GM12801 (cell line): ENCODE measurements around the gene ARHGAP19.

Source experiments
- TF ChIP-seq, protein P1 (sequence below): IDR thresholded peaks from one replicate; pipeline ENCODE4 v1.5.1; 2011; ENCODE audit warnings: control low read depth; ENCODE audit not compliant: insufficient read length; ENCODE audit errors: extremely low read depth

Gene ARHGAP19

DNA sequence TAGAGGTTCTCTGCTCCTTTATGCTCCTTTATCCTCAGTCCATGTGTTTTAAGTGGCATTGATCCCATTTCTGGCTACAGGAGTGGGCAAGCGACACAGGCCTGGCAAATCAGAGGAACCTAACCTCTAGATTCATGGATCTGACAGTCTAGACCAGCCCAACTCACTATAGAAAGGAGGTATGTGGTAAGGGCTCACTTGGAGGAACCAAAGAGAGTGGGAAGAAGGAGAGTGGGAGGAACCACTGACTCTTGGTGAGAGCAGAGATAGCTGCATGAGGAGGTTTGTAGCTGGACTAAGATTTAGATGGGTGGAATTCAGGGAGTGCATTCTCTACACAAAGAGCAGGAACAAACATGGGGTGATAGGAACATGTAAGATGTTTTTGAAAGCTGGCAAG lies 15.0 kb upstream of the ARHGAP19 start:
- TF ChIP-seq, protein P1, sequence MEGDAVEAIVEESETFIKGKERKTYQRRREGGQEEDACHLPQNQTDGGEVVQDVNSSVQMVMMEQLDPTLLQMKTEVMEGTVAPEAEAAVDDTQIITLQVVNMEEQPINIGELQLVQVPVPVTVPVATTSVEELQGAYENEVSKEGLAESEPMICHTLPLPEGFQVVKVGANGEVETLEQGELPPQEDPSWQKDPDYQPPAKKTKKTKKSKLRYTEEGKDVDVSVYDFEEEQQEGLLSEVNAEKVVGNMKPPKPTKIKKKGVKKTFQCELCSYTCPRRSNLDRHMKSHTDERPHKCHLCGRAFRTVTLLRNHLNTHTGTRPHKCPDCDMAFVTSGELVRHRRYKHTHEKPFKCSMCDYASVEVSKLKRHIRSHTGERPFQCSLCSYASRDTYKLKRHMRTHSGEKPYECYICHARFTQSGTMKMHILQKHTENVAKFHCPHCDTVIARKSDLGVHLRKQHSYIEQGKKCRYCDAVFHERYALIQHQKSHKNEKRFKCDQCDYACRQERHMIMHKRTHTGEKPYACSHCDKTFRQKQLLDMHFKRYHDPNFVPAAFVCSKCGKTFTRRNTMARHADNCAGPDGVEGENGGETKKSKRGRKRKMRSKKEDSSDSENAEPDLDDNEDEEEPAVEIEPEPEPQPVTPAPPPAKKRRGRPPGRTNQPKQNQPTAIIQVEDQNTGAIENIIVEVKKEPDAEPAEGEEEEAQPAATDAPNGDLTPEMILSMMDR, result no peak

DNA sequence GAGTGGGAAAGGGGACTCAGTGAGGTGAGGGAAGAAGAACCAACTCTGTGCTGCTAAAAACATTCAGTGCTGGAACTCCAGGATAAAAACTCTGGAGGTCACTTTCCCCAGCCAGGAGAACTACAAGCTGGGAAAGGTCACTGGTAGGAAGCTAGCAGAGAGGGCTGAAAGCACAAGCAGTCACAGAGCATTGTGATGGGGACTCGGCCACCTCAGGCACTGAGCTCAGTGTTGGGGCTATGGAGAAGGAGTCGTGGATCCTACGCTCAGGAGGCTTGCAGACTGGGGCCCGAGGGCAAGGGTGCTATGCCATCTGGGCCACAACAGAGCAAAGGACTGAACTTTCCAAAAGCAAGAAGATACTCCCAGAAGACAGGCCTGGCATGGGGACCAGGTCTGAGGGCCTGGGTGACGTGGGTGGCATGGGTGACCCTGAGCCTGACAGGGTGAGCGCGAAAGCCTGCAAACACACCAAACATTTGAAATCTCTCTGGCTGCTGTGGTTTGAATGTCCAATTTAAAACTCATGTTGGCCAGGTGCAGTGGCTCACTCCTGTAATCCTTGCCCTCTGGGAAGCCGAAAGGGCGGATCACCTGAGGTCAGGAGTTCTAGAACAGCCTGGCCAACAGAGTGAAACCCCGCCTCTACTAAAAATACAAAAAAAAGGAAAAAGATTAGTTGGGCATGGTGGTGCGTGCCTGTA lies 9.8 kb upstream of the ARHGAP19 start:
- TF ChIP-seq, protein P1, result no peak

DNA sequence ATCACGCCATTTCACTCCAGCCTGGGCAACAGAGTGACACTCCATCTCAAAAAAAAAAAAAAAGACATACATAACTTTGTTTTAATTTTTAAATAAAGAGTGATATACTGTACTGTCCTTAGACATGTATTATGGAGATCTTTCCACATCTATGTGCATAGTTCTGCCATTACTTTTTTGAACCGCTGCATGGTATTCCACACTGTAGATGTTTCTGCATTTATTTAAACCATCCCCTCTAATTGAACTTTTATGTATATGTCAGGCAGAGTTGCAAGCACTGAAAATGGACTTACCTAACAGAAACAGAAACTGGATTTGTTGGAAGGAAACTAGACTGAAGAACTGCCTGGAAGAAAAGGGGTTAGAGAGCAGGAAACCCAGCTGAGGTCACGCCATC lies 8.5 kb upstream of the ARHGAP19 start:
- TF ChIP-seq, protein P1, result no peak

DNA sequence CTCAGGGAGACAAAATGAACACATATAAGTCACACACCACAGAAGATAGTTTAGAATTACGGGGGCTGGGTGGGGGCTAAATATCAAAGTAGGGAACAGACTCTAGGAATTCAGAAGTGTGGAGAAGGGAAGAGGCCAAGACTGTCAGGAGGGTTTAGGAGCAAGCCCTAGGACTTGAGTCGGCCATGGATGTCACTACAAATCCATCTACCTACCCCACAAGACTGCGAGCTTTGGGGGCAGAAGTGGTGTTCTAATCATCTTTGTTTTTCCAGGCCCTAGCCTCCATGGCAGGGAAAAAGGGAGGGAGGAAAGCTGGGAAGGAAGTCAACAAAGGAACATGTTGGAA lies 5.8 kb upstream of the ARHGAP19 start:
- TF ChIP-seq, protein P1, result no peak

DNA sequence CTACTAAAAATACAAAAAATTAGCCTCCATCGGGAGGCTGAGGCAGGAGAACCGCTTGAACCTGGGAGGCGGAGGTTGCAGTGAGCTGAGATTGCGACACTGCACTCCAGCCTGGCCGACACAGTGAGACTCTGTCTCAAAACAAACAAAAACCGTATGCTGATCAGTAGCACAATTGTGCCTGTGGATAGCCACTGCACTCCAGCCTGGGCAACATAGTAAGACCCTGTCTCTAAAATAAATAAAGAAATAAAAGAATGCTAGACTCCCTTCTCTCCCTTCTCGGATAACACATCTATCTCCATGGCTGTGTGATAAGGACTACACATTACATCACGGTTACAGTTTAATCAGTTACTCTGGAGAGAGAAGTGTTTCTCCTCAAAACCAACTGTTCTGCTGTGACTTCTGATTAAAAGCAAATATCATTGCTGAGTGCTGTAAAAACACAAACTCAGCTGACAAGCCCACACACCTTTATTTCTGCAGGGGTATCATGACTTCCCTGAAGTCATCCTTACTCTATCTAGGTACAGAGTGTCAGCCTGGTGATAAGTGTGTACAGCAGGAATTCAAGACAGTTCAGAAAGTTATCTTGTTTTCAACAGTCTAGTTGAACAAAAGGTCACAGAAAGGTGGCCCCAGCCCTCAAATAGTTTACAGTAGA lies 5.3 kb upstream of the ARHGAP19 start:
- TF ChIP-seq, protein P1, result no peak

DNA sequence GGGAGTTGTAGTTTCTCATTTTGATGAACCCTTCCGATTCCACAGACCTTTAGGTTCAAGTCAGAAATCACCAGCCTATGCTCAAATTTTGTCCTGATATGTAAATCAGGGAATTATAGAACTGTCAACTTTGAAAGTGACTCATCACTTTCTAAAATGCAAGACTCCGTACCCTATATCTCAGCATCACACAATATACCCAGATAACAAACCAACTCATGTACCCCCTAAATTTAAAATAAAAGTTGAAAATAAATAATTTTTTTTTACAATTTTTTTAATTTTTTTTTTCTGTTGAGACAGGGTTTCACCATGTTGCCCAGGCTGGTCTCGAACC lies 393 bp upstream of the ARHGAP19 start:
- TF ChIP-seq, protein P1, result no peak

DNA sequence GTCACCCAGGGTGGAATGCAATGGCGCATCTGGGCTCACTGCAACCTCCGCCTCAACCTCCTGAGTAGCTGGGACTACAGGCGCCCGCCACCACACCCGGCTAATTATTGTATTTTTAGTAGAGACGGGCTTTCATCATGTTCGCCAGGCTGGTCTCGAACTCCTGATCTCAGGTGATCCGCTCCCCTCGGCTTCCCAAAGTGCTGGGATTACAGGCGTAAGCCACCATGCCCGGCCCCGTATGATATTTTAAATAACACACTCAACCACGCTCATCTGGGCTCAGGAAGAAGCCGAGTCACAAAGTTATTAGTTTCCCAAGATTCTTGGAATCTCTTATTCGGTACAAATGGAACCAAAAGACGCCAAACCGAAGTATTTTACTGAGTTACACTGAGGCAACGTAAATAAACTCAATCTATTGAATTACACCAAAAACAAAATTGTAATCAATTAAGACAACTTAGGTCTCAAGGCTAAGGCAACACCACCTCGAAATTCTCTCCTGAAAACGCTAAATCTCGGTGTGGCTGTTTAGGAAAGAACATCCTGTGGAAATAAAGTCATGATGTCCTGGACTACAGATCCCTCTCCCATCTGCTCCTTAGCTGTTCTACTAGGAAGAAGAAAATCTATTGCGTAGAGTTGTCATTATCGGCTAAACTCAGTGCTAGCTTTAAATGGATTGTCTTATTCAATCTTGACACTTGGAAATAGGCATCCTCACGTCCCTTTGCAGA lies 910 bp downstream of the ARHGAP19 start:
- TF ChIP-seq, protein P1, result no peak
